ENCODE data around the gene UGT1A3.

Gene UGT1A3

DNA sequence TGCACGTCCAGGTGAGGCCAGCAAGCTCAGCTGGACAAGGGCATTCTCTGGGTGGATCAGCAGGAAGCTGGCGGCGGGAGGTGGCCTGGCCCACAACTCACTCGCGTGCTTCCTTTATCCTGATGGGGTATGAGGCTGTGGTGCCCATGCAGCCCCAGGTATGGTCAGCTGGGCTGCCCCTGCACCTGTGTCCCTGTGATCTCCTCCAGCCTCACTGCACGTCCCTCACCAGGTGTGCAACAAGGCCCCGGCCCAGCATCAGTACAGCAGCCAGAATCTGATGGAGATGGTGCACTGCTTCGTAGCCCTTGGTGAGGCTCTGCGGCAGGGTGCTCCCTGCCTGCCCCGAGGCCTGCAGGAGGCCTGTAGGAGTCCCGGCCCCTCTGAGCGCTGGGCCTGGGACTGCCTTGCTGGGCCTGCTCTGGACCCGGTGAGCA is 66.9 kb downstream of the UGT1A3 start:
- DNase-seq (ENCODE audit: low spot score) = no peak

DNA sequence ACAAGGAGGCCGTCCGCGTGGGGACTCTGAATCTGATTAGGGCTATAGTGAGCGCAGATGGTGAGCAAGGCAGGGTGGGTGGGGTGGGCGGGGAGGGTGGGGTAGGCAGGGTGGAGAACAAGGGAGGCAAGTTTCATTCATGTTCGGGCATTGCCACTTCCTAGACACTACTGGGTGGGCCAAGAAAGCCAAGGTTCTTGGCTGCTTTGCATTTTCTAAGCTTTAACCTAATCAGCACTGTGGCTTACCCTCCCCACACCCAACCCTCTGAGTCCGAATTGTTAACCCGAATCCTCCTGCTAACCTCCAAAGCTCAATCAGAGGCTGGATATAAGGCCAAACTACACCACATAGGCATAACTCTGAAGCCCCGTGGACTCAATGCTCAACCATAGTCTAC is 67.4 kb downstream of the UGT1A3 start:
- no peak for DNase-seq (ENCODE audit: low spot score)

DNA sequence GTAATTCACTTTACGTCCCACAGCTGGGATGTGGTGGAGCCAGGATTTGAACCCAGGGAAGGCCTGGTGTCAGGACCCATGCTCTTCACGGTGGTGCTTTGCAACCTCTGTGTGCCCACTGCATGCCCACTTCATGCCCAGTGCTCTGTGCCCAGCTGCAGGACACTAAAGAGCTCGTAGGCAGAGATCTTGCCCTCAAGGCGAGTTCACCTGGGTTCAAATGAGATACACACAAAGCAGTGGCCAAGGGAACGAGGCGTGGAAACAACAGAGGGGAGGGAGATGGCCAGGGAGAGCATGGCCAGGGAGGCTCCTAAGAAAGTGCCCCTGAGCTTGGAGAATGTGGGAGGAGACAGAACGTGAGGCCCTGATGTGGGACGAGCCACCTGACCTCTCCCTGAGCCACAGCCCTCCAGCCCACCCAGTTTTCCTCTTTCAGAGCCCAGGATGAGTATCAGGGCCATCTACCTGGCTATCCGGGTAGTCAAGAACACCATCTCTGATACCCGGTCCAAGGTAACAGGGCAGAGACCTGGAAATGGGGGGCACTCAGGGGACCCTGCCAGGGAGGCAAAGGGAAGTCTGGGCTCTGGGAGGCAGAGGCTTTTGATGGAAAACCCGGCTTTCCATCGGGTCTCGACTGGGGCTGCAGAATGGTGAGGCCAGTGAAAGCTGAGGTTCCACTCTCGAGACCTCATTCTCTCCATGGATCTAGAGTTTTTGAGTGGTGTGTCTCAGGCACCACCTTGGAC is 69.7 kb downstream of the UGT1A3 start:
- no peak for DNase-seq (ENCODE audit: low spot score)

DNA sequence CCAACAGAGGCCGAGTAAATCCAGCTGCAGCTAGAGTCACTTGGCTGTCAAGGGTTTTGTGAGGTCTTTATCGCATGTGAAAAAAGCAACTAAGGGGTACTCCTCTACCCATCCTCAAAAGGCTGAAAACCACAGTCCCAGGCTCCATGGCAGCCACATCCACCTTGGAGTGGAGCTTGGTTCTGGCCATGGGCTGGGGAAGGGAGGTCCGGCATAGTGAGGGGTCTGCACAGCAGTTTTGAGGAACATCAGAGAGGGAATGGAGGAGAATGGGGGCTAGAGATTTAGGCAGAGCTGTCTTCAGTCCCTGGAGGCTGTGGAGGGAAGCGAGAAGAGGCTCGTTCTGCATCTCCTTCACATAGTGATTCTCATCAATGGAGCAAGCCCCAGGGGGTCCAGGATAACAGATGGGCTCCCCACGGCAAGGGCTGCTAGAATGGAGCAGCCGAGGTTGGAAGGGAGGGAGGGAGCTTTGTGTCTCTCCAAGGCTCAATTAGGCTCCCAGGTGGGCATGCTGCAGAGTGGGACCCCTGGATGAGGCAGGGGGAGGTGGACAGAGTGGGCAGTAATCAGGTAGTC is 70.3 kb downstream of the UGT1A3 start:
- DNase-seq (ENCODE audit: low spot score) = no peak

DNA sequence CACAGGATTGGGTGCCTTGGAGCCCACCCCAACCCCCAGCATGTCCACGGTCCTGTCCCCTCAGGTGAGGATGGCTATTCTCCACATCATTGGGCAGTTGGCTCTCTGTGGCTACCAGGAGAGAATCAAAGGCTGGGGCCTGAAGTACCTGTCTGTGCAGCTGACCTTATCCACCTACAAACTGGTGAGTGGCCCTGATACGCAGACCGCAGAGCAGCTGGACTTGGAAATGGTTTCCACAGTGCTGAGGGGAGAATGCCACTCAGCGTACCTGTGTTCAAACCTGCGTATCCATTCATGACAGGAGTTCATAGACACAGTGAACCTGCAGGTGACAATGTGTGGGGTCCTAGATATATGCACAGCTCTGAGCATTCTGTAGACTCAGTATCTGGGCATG is 70.9 kb downstream of the UGT1A3 start:
- no peak for DNase-seq (ENCODE audit: low spot score)

DNA sequence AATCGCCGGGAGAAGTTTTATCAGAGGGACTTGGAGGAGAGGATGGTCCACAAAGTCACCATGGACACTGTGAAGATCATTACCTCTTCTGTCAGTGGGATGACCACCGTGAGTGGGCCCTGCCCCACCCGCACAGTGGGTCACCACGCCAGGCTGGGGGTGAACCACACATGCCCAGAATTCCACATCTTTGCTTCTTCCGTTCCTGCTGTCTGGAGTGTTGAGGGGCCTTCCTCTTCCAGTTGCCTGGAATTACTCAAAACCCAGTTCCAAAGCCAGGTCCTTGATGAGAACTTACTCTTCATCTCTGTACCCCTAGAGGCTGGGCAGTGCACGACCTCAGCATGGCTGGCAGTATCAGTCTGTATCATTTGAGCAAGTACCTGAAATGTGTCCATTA is 71.4 kb downstream of the UGT1A3 start:
- DNase-seq (ENCODE audit: low spot score) = no peak

DNA sequence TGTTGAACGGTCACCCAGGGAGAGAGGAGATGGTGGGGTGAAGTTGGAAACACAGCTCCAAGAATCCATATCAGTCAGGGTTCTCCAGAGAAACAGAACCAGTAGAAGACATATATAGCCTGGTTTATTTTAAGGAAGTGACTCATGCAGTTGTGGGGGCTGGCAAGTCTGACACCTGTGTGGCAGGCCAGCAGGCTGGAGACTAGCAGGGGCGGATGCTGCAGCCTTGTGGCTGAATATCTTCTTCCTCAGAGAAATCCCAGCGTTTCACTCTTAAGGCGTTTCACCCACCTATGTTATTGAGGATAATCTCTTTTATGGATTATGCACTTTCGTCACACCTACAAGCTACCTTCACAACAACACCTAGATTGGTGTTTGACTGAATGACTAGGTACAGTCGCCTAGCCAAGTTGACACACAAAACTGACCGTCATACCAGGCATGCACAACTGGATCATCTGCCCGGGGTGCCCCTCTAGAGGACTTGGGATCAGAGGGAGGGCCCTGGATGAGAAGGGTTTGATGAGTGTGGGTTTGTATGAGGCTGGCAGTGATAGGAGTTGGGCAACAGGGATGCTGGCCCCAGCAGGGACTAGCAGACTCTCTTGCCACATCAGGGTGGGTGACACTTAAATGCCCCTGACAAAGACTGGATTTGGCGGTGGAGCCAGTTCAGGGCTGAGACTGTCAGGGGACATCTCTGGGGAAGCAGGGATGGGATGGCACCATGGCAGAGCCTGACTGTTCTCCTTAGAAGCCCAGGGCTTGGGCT is 72.7 kb downstream of the UGT1A3 start:
- DNase-seq (ENCODE audit: low spot score) = no peak

DNA sequence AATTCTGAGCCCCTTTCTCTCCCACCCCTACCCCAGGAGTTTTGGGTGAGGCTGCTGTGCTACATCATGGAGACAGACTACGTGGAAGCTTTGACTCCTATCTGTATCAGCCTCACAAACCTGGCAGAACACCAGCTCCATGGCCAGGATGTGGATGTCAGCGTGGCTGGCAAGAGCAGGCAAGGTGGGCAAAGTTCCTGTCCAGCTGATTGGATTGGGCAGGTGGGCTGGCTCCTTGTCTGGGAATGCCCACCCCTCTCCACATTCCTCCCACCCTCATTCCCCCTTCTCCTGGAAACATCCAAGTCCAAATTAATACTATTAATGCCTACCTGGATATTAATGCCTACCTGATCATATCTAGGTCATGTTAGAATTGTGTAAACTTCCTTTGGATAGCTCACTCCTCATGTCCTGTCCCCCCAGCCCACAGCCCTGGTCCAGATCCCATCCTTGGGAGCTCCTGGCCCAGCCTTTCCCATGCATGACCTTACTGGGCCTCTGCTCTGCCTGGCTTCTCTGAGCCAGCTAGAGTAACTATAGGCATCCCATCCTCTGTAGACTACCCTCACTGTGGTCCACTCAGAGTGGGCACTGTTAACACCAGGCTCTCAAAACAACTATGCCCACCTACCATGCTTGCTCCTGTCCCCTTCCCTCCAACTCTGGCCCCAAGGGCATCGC is 73.4 kb downstream of the UGT1A3 start:
- no peak for DNase-seq (ENCODE audit: low spot score)

DNA sequence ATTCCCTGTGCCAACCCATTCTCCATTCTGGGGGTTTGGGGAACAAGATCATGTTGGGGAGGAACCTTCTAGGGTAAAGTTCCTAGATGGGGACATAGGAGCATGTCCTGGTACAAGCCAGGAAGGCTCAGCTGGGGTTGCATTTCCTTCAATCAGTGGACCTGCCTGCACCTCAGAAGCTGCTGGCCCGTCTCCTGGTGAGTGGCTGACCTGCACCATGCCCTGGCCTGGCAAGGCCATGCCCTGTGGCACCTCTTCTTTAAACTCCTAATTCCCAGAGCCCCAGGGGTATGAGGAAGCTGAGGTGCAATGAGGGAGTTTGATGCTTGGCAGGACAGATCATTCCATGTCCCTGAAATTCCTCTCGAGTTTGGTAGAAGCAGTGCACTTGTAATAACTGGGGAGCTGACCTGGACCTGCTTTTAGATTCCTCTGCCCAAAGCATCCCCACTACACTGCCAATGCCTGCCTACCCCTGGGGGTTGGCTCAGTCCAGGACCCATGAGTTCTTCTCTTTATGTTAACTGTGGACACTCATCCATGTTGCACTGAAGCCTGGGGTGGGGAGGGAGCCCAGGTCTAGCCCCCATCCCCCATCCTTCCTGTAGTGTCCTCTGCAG is 74.6 kb downstream of the UGT1A3 start:
- no peak for DNase-seq (ENCODE audit: low spot score)

DNA sequence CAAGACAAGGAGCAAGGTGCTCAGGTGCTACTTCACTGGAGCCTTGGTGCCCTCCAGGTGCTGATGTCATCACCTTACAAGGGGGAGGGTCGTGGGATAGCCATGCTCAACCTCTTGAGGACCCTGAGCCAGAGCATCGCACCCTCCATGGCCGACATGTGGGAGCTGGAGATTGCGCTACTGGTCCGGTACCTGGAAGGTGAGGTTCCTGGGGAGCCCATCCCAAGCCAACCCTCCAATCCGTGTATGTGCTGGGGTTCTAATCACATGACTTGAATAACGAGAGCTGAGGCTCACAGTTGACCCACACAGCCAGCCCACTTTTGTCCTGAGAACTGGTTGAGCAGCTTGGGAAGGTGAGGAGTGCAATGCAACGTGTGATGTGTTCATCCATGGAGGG is 75.2 kb downstream of the UGT1A3 start:
- DNase-seq (ENCODE audit: low spot score) = no peak

DNA sequence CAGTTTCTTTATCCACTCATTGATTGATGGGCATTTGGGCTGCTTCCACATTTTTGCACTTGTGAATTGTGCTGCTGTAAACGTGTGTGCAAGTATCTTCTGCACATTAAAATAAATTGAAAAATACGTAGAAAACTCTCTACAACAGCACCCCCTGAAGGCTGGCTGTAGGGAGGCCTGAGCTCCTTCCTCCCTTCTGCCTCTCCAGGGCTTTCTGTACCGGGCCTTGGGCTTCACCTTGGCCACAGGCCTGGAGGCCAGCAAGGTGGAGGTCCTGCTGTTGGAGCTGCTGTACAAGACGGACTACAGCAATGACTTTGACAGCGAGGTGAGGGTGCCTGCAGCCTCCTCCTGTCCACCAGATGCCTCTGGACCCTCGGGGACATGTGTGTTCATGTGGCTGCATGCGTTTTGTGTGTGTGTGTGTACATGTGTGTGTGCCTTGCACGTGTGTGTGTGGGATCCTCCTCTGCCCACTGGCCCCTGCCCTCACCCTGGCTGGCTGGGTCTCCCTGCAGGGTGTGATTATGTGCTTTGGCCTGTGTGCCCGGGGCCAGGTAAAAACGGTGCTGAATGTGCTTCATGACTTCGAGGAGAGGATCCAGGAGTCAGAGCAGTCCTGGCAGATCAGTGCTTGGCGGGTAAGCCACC is 78.5 kb downstream of the UGT1A3 start:
- DNase-seq (ENCODE audit: low spot score) = no peak

DNA sequence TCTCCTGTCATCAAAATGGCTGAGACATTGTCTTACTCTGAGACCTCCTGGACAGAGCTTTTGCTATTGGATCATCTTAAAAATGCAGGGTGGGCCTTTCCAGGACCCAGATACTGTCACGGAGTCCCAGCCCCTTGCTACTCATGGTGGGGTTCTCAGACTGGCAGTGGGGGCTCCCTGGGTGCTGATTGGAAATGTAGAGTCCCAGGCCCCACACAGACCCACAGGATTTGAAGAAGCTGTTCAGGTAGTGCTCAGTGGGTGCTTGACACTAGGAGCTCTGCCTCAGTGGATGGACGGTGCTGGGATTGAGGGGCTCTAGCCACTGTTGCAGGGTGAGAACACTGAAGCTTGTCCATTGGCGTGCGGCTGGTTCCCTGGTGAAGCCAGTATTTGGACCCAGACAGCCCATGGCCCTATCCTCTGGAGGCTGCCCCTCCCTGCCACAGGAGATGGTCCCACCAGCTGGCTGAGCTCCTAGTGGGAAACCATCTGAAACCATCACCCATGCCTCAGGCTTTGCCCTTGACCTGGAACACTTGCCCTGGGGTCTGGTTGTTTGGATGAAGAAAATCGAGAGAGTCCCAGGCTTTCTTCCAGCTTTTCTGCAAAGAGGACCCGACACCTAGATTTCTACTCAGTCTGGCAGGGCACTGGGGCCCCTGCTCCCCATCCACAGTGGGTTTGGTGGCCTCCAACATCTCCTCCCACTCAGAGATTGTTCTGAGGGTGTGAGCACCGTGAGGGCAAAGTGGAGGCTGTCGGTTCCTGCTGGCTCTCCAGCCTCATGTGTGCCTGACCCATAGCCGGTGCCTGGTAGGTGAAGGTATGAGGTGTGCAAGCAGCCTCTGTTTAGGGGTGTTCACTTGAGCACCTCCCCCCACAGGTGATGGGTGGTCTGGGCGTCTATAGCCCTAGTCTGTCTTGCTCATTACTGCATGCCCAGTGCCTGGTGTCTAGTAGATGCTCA is 79.4 kb downstream of the UGT1A3 start:
- DNase-seq (ENCODE audit: low spot score) = no peak

DNA sequence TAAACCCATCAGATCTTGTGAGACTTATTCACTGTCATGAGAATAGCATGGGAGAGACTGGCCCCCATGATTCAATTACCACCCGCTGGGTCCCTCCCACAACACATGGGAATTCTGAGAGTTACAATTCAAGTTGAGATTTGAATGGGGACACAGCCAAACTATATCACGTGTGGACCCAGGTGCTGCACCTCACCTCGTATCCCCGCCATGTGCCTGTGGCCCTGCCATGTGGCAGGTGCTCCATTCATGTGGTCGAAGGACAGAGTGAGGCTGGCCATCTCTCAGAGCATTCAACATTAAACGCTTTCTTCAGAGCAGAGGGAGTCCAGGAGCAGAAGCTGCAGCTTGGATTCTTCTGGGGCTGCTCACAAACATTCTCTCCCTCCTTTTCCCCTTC is 81.5 kb downstream of the UGT1A3 start:
- no peak for DNase-seq (ENCODE audit: low spot score)

DNA sequence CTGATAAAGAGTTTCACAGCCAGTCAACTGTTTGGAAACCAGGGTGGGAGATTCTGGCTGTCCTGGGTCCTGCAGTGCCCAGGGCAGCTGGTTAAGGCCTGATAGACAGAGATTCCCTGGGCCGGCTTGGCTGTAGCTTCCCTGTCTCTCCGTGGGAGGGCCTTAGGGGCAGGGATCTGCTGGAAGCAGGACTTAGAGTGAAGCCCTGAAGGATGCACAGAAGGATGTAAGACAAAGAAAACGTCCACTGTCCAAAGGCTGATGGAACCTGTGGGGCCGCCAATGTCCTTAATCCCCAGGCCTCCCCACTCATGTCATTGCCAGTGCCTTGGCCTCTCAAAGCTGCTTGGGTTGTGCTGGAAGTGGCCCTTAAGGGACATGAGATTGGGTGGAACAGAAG is 82.2 kb downstream of the UGT1A3 start:
- DNase-seq (ENCODE audit: low spot score) = no peak

DNA sequence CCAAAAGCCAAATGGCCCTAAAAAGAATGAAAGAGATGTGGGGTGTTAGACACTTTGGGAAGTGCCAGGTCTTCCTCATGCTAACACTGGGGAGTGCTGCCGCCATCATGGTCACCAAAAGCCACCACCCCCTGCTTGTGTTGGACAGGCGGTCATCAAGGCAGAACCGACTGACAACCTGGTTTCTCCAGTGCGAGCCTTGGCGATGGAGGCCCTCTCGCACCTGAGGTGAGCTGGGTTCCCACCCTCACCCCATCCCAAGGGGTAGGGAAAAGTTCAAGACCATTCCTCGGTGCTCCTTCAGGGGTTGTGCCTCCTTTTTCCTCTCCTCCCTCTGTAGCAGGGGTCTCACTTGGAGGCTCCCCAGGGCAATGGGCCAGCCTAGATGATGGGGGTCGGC is 82.9 kb downstream of the UGT1A3 start:
- DNase-seq (ENCODE audit: low spot score) = no peak

DNA sequence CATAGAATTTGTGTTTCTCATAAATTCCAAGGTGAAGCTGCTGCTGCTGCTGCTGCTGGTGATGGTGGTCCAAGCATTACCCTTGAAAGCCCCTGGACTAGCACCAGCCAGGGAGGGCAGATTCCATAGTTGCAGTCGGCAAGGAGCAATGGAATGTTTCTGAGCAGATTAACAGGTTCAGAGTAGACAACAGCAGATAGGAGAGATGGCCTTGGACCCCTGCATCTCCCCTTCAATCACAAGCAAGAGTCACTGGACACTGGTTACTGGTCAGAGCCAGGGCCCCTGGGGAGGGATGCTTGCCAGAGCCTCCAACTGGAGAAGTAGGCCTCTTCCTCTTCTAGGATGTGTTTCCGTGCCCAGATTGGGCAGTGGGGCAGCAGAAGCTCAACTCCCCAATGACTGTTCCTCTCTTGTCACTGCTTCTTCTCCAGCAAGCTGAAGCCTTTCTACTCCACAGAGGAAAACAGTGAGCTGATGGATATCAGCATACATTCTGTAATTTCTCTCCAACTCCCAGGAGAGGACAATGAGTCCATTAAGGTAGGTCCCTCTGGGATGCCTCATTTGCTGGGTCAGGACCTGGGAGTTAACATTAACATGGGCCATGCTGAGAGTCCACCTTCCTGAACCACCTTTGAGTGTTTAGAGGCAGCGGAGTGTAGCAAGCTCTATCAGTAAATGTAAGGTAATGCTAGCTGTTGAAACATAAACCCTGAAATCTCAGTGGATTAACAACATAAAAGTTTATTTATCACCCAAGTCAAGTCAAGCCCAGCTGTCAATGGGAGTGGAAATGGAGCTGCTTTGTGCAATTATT is 84.6 kb downstream of the UGT1A3 start:
- DNase-seq (ENCODE audit: low spot score) = no peak

DNA sequence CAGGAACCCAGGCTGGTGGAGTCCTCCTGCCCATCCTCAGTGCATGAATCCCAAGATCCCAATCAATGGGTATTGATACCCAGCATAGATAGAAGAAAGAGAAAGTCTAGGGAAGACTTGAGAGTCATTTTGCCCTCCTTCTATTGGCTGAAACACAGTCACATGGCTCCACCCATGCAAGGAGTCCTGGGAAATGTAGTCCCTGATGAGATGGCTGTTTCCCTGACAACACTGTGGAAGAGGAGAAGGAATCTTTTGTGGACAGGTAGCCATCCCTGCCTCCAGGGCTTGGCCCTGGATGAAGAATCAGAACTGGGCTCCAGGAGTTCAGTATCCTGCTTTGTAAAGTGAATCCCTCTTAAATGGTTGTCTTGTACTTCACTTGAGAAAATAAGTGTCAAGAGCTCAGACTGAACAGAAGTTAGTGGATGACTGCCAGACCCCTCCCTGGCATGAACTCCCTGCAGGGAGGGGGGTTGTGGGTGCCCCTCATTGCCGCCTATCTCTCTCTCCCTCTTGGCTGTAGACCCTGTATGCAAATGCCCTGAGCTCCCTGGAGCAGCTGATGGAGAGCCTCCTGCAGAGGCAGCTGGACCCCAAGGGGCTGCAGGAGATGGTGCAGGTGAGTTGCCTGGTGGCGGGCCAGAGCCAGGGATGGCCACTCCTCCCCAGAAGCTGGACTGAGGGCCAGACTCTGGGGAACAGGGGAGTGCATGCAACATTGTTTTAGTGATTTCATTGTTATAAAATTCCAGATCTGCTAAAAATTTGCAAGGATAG is 85.4 kb downstream of the UGT1A3 start:
- no peak for DNase-seq (ENCODE audit: low spot score)

DNA sequence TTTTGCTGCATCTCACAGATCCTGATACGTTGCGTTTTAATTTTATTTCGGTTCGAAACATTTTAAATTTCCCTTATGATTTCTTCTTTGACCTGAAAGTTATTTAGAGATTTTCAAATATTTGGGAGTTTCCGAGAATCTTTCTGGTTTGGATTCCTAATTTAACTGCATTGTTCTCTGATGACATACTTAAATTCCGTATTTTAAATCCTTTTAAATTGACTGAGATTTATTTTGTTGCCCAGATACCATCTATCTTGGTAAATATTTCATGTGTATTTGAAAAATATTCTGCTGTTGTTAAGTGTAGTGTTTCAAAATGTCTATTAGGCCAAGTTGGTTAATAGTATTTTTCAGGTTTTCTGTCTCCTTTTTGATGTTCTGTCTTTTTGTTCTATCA is 87.0 kb downstream of the UGT1A3 start:
- no peak for DNase-seq (ENCODE audit: low spot score)

DNA sequence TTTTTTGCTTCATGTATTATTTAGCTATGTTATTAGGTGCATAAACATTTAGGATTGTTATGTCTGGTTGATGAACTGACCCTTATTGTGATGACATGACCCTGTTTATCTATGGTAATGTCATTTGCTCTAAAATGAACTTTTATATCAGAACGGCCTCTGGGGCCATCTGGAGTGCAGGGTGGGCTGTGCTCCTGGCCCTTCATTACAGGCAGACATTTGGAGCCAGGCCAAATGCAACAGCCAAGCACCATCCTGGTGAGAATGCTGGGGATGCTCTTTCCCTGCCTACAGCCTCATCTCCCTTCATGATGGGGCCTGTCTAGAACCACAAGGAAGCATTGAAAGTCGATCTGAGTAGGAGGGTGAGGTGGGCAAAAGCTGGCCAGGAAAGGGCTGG is 87.5 kb downstream of the UGT1A3 start:
- no peak for DNase-seq (ENCODE audit: low spot score)

Data from GM03348 (cell line).